GOT3 (cell line): ENCODE results near the gene AMFR.

Experiments
- DNase-seq: peaks from one replicate; lab custom pipeline; 2025; ENCODE audit warnings: mixed read lengths; lab: John Stamatoyannopoulos, UW

The AMFR gene

DNA sequence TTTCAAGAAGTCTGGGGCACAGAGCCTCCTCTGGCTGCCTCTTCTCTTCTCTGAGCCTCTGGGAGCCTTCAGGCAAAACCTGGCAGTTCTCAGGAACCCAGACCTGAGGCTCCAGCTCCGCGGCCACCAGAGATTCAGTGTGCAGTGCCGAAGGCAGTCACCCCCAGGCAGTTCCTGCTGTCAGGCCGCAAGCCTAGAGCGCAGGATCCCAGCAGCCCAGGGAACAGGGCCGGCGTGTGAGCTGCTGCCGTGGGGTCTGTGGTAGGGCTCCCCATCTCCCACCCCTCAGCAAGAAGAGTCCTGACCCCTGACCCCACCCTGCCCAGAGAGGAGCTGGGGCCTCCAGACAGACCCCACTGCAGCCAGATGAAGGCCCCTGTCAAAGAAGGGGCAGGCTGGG, 78.2 kb downstream of the AMFR start:
- no peak for DNase-seq

DNA sequence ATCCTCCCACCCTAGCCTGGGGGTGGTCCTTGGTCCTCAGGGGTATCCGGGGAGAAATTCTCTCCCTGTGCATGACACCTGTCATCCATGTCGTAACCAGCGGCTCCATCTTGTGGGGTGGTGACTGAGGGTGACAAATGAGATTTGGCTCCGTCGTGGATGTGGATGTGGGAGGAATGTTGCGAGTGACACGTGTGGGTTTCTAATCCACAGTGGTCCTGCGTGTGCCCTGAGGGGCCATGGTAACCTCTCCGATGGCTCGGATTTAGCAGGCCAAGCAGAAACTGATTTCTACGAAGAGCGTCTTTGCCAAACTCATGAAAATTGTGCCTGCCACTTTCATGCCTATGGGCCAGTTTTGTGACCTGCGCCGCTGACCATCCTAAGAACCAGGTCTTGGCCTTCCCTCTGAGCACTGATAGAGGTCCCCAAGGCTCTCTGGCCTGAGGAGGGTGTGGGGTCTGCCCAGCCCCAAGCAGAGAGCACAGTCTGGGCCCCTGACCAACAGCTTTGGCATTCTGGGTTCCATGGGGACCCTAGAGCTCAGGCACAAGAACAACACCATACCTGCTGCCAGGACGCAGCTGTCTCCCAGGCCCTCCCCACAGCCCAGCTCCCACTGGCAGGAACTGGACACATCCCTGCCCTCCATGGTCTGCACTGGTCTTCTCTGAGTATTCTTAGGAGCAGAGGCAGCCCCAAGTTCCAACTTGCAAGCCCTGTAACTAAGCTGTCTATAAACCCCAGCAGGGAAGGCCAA, 79.0 kb downstream of the AMFR start:
- no peak for DNase-seq

DNA sequence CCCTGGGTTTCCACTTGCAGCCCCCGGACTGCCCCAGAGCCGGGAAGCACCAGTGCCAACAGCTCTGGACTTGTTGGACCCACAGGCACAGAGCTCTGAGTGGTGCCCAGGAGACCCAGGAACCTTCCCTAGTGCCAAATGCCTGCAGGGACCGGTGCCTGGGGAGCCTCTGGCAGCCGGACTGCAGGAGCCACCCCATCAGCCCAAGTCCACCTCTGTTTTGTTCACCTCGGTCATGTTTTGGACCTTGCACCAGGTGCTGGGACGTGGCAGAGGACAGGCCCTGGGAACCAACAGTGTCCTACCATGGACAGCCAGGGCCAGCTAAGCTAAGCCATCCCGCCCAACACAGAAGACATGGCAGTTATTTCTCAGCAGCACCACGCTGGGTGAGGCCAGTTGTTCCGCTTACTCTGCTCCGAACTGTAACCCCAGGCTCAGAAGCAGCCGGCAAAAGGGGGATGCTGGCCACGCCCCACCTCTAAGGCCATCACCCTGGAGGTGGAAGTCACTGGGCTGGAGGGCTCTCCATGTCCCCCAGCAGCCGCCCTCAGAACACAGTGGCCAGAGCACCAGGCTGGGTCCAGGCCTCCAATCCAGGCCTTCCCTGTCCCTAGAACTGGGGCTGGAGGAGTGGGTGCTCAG, 79.8 kb downstream of the AMFR start:
- no peak for DNase-seq

DNA sequence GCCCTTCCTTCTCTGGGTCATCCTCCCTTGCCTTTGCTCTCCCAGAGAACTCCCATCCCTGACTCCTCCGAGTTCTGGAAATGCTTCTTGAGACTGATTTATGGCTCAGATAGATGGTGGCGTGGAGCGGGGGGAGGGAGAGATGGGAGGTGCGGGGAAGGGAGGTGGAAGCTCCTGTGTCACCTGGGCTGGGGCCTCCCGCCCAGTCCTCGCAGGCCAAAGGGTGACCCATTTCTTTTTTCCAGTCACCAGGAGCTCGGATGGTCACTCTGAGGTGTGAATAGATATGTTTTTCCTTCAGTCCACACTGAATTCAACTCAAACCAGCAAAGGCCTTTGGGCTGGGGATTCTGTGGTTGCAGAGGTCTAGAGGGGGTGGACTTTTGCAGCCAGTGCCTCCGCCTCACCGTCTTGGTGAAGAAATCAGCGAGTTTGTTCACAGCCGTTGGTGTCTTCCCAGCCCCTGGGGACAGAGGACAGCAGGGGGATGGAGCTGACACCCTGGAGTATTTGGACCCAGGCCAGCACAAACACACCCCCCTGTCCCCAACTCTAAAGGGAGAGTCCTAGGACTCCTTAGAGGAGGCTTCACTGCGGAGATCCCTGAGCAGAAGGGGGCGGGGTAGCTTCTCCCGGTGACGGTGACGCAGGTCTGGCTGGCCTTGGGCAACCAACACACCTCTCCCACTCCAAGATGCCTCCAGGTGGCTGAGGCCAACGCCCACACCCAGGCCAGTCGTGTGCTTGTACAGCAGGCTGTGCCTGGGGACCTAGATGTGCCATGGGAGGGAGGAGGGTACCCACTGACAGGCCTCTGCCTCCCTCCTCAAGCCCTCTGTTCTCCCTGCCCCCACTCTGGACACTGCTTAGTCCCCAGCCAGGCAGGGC, 80.6 kb downstream of the AMFR start:
- no peak for DNase-seq

DNA sequence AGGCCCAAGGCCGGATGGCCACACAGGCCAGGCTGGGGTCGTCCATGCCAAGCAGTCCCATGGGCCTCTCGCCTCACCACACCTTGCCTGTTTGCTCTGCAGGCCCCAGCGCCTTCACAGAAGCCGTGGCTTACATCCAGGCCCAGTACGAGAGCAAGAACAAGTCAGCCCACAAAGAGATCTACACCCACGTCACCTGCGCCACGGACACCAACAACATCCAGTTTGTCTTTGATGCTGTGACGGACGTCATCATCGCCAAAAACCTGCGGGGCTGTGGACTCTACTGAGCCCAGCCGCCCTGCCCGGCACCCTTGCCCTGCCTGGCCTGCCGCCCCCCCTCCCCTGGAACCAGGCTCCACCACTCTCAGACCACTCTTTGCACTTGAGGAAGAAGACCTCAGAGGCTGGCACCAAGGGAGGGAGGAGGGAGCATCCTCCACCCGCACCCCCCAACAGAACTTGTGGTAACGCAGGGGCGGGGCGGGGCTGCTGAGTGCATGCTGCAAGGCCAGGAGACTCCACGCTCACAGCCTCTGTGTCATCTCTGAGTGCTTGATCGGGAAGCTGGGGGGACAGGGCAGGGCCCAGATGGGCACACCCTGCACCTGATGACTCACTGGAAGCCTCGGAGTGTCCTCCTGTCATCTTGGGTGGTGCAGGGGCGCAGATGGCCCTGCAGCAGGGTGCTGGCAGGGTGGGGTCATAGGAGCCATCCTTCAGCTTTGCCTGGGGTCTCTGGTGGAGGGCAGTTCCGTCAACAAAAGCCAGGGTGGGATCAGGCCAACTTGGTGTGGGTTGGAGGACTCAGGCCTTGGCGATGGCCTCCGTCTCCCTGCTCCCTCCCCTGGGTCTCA, 81.5 kb downstream of the AMFR start:
- no peak for DNase-seq

DNA sequence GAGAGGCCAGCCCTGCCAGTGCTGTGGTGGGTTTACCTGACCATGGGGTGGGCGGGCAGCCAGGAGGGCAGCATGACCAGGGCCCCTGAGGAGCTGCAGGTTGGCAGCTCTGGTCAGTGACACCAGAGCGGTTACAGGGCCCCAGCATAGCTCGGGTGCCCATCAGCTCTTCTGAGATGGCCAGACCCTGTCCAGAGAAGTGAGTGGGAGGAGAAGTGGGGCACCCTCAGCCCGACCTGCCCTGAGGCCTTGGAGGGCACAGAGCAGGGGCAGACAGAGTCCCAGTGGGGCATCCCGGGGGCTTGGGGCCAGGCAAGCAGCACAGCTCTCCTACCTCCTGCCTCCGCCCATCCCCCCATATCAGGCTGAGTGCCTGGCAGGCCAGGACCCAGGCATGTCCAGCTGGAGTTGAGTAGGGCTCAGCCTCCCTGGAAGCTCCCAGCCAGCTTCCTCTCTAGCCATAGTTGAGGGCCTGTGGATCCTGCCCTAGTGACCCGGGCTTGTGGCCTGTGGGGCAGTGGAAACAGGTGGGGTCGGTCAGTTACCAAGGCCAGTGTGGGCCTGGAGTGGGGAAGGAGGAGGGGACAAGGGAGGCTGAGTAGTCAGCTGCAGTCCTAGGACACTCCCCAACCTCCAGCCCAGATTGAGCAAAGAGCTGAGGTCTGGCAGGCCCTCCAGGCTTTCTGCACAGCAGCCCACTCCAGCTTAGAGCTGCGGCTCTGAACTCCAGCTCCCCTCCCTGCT, 83.5 kb downstream of the AMFR start:
- no peak for DNase-seq

DNA sequence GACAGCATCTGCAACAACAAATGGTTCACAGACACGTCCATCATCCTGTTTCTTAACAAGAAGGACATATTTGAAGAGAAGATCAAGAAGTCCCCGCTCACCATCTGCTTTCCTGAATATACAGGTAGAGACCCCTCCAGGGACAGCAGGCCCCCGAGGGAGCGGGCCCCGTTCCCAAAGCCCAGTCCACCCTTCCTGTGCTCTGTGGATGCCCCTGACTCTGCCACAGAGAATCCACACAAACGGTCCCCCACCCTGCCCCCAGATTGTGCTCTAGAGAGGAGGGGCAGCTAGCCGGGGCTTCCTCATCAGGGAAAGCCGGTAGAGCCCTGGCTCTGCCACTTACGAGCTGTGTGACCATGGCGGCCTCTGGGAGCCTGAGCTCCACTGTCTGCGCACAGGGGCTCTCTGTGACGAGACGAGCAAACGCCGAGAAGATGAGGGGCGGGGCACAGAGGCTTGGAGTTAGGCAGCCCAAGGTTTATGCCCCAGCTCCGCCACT, 84.4 kb downstream of the AMFR start:
- DNase-seq = no peak

DNA sequence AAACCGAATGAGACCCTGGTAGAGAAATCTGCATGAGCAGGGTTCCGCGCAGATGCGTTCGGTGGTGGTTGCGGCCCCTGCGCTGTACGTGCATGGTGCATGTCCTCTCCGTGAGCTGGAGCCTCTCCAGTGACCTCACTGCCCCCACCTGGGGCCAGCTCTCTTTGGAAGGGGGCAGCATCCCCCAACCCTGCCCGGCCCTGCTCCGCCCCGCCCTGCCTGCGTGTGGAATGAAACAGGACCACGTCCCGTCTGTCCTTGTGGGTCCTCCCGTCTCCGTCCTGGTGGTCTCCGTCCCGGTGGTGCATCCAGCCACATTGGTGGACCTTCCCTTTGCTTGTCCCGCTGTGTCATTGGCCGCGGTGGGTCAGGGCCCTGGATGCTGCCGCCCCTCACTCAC, 84.9 kb downstream of the AMFR start:
- DNase-seq = no peak

DNA sequence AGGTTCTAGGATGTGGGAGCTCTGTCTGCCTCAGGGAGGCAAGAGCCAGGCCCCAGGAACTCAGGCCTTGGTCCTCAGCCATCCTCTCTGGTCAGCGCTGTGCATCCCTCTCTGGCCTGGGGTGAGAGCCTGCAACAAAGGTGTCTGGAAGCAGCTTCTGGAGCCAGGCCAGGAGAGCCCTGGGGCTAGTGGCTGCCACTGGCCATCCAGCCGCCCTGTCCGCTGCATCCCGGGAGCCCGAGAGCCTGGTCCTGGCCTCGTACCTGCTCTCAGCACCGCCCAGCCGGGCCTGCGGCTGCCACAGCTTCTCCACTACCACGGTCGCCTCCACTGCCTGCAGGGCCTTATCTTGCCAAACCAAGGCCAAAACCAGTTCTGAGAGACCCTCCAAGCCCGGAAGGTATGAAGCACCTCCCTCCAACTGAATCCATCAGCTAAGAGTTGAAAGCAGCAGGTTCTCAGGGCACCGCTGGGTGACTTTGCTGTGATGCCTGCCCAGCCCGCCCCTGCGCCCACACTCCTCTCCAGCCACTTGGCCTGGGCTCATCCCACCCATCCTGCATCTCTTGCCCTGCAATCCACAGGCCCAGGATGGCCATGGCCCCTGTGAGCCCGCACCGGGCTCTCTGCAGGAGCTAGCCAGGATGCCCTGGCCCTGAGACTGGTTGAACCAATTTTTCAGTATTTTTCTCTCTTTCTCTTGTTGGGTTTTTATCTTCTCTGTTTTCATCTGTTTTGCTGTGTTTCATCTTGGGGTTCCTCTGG, 85.7 kb downstream of the AMFR start:
- DNase-seq = no peak

DNA sequence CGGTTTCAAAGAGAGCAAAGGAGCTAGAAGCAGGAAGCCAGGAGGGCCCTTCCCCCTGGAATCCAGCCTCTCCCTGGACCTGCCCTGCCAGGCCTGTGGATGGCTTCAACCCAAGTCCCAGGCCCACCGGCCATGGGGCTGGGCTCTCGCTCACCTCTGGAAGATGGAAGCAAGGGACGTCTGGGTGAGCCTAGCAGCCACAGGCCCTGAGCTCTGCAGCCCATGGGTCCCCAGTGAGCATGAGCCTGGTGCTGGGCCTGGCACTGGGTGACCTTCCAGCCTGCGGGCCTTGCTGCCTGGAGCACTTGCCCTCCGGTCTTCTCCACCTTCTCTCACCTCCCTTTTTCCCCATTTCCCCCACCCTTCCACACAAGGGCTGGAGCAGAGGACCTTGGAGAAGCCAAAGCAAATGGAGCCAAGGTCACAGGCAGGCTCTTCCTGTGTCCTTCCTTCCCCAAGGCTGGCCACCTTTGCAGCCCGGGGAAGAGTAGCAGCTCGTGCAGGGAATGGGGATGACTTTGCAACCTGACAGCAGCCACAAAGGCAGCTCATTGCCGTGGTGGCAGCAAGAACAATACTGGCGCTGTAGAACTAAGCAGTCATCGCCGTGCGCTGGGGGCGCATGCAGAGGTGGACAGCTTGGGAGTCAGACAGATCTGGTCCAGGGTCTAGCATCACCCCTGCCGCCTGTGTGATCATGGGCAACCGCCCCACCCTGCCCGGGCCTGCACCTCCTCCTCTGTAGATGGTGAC, 86.6 kb downstream of the AMFR start:
- DNase-seq = no peak

DNA sequence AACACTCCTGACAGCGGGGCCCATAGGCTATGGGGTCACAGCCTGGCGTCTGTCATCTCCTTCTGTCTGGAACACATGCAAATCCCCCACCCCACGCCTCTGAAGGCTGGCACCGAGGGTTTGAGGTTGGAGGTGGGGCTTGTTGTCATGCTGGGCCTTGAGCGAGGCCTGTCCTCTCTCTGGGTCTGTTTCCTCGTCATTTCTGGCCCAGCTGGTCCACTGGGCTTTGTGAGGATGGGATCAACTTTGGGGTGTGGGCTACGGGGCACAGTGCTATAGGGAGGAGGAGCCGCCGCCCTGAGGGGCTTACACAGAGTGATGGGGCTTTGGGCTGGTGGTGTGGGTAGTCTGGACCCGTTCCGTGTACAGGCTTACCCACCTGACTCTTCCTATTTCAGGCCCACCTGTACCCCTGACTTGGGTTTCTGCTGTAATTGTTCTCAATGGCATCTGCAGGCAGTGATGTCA, 87.5 kb downstream of the AMFR start:
- no peak for DNase-seq

DNA sequence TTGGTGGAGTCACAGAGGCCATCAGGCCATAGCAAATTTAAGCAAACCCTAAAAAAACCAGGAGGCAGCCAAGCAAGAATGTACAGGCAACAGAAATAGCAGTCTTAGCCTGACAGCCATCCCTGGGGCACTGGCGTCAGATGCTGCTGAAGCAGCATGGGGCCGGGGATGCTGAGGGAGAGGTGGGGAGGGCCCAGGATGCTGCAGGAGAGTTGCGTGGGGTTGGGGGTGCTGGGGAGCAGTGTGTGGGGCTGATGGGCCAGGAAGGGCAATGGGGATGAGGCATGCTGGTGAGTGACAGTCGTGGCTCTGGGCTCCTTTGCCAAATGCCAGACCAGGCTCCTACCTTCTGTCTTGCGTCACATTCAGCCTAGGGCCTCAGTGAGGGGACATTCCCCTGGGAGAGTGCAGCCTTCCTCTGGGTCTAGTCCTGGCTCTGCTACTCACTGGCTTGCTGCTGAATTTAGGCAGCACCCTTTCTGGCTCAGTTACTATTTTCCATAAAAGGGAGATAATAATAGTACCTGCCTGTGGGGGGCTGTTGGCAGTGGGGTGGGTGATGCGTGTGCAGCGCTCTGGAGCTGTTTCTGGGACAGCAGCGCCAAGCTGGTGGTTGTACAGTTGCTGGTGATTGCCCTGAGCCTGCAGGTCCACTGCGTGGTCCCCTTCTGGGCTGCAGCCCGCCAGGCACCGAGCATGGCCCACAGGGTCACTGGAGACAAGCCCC, 88.1 kb downstream of the AMFR start:
- no peak for DNase-seq

DNA sequence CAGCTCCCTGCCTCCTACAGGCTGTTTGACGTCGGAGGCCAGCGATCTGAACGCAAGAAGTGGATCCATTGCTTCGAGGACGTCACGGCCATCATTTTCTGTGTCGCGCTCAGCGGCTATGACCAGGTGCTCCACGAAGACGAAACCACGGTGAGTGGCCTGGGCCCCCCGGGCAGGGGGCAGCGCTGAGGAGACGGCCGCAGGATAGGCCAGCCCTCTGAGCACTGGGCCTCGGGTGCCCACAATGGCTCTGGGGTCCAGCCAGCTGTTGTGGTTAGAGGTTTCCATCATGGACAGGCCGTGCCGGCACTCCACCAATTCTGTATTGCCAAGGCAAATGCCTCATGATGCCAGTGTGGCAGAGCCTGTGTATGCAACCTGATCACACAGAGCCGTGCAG, 88.6 kb downstream of the AMFR start:
- no peak for DNase-seq

DNA sequence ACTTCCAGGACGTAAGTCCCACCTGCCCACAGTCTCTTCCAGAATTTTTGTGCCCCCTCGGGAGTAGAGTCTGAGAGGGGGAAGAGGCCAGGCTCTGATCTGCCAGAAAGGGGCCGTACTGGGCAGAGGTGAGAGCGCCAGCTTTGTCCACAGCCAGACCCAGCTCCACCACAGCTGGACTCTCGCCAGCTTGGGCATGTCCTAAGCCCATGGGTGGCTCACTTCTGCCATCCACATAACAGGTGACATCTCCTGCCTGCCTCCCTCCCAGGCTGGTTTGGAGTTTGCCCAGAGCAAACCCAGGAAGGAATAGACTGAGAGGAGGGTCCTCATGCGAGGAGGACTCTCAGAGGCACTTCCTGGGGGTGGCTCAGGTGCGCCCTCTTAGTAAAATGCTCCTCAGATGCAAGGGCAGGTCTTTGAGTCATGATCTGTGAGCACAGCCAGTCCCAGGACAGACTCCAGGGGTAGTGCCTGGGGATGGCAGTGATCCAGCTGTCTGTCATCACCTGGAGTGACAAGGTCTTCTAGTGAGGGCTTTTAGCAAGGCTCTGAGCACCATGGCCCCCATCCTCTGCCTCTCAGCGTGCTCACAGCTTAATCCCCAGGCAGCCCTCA, 89.2 kb downstream of the AMFR start:
- DNase-seq = no peak

DNA sequence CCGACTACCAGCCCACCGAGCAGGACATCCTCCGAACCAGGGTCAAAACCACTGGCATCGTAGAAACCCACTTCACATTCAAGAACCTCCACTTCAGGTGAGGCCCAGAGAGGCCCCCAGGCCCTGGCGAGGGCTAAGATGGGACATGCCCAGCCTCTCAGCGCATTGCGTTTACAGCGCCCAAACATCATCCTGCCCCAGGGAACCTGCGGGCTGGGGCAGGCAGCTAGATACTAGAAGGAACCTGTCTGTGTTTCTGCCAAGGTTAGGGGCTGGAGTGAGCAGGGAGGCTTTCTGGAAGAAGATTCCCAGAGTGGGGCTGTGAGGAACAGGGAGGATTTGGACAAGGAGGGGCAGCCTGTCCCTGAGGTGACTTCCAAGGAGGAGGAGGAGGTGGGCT, 90.6 kb downstream of the AMFR start:
- DNase-seq = no peak

DNA sequence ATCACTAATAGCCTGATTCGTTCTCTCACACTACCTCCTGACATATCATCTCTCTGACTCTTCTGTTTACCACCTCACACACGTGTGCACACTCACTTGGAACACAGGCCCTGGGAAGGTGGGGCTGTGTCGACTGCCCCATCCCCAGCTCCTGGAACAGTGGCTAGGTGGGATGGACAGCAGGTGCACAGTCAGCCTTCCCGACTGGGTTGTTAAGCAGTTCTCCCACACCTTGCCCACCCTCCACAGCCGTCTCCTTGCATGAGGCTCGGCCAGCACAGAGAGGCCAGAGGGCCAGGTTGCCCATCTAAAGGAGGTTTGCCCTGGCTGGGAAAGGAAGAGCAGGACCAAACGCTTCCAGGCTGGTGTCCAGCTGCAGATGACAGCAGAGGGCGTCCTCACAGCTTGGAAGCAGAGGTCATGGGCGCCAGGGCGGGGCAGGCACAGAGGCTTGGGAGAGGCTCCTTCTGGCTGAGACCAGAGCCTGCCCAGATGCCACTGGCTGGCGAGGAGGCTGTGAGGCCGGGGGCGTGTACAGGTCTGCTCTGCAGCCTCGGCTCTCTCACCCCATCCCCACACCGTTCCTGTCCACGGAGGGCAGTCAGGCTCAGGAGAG, 92.8 kb downstream of the AMFR start:
- DNase-seq = no peak

DNA sequence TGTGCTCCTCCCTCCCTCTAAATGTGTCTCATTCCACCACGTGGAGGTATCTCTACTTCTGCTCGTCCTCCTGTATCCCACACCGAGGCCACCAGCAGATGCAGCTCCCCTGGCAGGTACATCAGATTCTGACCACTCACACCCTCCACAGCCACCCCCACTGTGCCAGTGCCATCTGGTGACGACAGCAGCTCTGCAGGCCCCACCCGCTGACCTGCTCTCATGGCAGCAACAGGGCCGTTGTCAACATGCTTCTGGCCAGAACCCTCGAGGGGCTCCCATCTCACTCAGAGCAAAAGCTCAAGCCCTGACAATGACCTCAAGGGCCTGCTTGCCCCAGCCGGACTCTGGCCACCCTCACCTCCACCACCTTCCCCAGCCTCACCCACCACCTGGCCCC, 93.4 kb downstream of the AMFR start:
- DNase-seq = no peak

DNA sequence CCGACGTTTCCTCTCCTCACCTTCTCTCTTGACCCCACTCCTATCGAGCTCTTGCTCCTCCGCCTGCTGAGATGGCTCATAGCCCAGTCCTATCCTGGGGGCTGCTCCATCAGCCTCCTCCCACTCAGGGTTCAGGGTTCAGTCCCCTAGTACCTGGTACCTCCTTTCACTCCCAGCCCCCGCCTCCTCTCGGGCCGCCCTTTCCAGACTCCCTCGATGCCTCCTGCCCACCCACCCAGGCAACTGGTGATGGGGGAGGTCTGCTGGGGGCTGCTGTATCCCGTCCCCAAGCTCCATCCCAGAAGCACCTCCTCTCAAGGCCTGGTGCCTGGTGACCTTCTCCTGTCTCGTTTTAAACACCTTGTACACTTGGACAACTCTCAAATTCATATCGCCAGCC, 93.9 kb downstream of the AMFR start:
- no peak for DNase-seq
